HG03378 (cell line): ENCODE results near the gene MSH4.
"Not testable (repeated sequence)": the region's sequence is repeated elsewhere in the genome, so short reads cannot be mapped to it uniquely, and the experiment has no call there.

Experiments used
- ATAC-seq: cut with Tn5 transposase; IDR thresholded peaks from one replicate; pipeline ENCODE4 v1.9.1; 2021; ENCODE audit warnings: mild to moderate bottlenecking, moderate library complexity; ENCODE audit not compliant: unreplicated experiment

The MSH4 gene

DNA sequence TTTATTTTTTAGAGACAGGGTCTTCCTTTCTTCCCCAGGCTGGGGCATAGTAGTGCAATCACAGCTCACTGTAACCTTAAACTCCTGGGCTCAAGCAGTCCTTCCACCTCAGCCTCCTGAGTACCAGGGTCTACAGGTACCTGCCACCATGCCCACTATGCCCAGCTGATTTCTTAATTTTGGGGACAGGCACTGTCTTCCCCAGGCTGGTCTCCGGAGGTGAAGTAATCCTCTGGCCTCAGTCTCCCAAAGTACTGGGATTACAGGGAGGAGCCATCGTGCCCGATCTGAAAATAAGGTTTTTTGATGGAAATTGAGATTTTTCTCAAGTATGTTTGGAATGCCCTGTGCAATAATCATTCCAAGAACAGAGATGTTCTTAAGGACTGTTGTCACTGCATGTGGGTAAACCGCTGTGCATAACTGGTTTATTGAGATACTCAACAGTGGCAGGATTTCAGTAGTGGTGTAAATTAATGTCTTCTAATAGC lies 934 bp upstream of the MSH4 start:
- ATAC-seq = peak; percentile 1

DNA sequence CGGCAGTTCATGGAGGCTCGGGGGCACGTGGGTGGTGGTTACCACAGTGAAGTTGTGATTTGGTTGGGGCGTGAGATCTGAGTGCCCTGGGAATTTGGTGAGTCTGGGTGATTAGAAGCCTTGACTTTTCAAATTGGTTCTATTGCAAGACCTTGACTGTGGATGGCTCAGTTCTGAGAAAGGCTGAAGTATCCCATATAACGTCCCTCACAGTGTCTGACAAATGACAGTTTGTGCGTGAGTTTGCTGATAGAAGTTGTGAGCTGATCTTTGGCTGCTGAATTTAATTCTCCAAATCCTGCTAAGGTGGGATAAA lies 549 bp downstream of the MSH4 start:
- peak; percentile 14 for ATAC-seq

DNA sequence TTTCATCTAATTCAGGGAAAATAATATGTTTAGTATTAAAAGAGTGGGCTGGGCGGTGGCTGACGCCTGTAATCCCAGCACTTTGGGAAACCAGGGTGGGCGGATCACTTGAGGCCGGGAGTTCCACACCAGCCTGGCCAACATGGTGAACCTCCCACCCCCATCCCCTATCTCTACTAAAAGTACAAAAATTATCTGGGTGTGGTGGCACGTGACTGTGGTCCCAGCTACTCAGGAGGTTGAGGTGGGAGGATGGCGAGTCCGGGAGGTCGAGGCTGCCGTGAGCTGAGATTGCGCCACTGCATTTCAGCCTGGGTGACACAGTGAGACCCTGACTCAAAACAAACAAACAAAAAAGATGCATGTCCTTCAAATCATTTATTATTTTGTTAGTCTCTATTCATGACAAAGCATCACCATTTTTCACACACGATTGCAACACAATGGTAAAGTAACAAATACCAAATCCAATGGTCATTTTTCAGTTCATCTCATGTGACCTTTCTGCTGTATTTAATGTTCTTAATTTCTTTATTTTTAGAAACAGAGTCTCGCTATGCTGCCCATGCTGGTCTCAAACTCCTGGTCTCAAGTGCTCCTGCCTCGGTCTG lies 1.0 kb downstream of the MSH4 start:
- no peak for ATAC-seq

DNA sequence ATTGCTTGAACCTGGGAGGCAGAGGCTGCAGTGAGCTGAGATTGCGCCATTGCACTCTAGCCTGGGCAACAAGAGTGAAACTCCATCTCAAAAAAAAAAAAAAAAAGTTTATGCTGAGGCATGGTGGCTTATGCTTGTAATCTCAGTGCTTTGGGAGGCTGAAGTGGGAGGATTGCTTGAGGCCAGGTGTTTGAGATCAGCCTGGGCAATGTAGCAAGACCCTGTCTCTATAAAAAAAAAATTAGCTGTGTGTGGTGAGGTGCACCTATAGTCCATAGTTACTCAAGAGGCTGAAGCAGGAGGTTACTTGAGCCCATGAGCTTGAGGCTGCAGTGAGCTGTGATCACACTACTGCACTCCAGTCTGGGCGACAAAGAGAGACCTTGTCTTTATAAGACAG lies 4.8 kb downstream of the MSH4 start:
- ATAC-seq = not testable (repeated sequence)

DNA sequence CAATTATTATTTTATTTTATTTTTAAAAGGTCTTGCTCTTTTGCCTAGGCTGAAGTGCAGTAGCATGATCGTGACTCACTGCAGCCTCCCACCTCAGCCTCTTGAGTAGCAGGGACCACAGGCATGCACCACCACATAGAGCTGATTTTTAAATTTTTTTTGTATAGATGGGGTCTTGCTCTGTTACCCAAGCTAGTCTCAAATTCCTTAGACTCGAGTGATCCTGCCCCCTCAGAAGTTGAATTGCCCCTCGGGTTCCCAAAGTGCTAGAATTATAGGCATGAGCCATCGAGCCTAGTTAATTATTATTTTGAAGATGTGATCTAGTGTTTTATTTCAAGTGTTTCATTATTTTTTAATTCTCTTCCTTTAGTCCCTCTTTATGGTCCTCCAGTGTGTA lies 12.2 kb downstream of the MSH4 start:
- no peak for ATAC-seq

DNA sequence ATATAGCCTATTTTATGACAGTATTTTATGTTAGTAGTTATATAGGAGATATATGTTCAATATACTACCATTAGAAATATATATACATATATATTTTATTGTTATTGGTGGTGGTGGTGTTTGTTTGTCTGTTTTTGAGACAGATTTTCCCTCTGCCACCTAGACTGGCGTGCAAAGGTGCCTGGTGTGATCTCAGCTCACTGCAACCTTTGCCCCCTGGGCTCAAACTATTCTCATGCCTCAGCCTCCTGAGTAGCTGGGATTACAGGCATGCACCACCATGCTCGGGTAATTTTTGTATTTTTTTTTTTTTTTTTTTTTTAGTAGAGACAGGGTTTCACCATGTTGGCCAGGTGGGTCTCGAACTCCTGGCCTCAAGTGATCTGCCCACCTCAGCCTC lies 13.4 kb downstream of the MSH4 start:
- not testable (repeated sequence) for ATAC-seq

DNA sequence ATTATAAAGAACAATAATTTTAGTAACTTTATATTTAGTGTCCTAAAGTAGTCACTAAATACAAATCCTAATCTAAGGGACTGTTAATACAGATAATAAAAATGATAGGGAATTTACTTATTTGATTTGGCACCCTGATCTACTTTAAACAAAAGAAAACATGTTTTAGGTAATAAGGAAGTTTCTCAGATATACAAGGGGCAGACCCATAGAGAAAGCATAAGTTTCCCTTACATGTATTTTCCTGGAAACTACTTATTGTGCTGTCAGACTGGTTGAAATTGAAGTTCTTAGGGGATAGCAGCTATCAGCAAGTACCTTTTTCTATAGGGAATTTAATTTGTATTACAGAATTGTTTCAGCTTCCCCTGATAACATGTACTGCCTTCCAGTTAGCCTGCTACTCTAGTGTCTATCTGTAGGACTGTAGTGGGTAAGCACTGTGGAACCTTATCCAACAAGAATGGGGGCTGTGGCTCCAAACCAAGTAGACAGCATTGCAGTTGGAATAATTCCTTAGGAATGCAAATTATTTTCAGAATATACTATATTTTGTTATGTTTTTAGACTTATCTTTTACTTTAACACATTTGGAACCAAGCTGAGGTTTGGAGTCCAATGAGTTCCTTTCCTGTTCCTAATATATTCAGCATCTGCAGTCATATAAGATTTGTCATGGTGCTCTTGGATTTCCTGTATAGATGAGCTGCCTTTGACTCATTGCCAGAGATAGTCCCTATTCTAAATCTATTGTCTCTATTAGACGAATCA lies 14.7 kb downstream of the MSH4 start:
- ATAC-seq = no peak

DNA sequence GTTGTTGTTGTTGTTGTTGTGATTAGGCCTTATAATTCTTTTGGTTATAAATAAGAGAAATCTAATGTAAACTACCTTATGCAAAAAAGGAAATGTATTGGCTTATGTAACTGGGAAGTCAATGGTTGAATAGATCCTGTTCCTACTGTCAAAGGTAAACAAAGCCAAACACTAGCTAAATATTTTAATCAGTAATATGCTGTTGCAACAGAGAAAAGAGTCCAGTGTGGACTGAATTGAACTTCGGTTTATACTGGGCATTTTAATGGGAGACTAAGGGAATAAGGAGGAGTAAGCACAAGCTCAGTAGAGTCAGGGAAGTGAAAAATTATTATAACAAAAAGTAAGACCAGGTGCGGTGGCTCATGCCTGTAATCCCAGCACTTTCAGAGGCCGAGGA lies 15.4 kb downstream of the MSH4 start:
- ATAC-seq = no peak

DNA sequence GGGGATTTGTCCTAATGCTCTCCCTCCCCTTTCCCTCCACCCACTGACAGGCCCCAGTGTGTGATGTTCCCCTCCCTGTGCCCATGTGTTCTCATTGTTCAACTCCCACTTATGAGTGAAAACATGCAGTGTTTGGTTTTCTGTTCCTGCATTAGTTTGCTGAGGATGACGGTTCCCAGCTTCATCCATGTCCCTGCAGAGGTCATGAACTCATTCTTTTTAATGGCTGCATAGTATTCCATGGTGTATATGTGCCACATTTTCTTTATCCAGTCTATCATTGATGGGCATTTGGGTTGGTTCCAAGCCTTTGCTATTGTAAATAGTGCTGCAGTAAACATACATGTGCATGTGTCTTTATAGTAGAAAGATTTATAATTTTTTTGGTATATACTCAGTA lies 26.9 kb downstream of the MSH4 start:
- ATAC-seq = not testable (repeated sequence)

DNA sequence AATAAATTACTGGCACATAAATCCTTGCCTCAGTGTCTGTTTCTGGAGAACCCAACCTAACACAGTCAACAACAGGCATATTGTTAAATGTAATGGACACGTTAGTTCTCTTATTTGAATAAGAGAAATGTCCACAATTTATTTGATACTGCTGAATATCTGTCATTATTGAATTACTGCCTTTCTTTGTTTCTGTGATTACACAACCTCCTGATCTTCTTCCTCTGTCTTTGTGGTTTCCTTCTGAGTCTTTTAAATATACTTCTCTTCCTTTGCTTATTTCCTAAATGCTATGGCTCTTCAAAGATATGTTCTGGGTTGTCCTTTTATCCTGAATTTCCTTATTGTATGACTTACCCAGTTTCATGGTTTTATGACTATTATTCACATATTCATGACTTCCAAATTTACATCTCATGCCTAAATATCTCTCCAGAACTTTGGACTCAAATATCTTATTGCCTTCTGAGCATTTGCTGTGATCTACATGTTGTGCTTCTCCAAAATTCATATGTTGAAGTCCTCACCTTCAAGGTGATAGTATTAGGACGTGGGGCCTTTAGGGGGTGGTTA lies 39.9 kb downstream of the MSH4 start:
- no peak for ATAC-seq

DNA sequence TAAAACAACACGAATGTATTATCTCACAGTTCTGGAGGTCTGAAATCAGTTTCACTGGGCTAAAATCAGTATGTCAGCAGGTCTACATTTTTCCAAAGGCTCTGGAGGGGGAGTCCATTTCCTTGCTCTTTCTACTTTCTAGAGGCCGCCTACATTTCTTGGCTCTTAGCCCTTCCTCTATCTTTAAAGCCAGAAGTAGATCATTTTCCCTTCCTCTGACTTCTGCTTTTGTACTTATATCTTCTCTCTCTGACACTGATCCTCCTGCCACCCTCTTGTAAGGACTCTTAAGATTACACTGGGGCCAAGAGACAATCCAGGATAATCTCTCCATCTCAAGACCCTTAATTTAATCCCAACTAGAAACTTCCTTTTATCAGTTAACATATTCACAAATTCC lies 41.4 kb downstream of the MSH4 start:
- no peak for ATAC-seq

DNA sequence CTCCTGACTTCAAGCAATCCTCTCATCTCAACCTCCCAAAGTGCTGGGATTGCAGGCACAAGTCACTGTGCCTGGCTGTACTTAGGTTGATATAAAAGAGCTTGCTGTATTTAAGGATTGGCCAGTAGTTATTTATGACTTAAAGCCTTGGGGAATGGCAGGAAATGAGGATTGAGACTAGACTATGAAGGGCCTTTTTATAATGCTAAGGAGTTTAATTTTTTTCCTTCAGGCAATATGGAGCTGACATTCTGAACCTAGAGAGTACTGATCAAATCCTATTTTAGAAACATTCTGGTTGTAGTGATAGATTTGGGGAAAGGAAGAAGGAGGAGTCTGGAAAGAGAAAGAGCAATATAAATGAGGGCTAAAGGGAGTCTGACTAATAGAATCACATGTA lies 44.7 kb downstream of the MSH4 start:
- no peak for ATAC-seq

DNA sequence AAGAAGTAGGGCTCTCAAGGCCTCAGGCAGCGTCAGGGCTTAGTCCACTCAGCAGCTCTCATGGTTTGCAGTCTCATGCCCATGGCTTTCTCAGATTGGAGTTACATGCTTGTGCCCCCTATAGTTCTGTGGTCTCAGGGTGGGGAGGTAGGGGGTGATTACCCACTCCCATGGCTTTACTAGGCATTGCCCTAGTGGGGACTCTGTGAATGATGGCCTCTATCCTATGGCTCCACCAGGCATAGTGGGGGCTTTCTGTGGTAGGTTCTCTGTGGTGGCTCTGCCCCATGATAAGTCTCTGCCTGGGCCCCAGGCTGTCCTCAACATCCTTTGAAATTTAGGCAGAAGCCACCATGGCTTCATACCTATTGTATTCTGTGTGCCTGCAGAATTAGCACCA lies 48.9 kb downstream of the MSH4 start:
- no peak for ATAC-seq

DNA sequence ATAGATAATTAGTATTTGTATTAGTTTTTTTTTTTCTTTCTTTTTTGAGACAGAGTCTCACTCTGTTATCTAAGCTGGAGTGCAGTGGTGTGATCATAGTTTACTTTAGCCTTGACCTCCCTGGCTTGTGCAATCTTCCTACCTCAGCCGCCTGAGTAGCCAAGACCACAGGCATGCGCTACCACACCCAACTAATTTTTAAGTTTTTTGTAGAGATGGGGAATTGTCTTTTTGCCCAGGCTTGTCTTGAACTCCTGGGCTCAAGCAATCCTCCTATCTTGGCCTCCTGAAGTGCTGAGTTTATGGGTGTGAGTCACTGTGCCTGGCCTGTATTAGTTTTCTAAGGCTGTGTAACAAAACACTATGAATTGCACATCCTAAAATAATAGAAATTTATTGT lies 58.3 kb downstream of the MSH4 start:
- no peak for ATAC-seq

DNA sequence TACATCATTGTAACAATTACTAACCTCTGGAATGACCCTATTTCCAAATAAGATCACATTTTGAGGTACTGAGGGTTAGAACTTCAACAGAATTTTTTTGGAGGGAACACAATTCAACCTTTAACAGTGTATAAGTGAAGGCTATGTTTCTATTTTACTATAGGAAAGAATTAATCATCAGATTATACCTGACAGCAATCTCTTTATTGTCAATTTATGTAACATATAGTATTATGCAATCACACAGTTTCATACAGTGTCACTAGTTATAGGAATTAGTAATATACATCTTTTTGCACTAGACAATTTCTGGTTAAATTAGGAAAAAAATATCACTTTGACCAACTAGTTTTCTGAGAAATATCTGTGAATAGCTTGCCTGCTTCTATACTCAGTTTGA lies 59.1 kb downstream of the MSH4 start:
- no peak for ATAC-seq

DNA sequence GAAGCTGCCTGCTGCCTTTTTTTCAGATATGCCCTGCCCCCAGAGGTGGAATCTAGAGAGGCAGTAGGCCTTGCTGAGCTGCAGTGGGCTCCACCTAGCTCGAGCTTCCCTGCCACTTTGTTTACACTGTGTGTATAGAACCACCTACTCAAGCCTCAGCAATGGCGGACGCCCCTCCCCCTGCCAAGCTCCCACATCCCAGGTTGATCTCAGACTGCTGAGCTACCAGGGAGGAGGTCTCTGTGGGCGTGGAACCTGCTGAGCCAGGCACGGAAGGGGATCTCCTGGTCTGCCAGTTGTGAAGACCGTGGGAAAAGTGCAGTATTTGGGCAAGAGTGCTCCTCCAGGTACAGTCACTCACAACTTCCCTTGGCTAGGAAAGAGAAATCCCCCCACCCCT lies 65.1 kb downstream of the MSH4 start:
- ATAC-seq = no peak

DNA sequence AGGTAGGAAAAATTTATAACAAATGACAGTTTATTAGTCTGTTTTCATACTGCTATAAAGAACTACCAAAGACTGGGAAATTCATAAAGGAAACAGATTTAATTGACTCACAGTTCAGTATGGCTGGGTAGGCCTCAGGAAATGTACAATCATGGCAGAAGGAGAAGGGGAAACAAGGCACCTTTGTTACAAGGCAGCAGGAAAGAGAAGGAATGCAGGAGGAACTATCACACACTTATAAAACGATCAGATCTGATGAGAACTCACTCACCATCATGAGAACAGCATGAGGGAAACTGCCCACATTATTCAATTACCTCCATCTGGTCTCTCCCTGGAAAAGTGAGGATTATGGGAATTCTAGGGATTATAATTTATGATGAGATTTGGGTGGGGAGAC lies 74.3 kb downstream of the MSH4 start:
- ATAC-seq = no peak

DNA sequence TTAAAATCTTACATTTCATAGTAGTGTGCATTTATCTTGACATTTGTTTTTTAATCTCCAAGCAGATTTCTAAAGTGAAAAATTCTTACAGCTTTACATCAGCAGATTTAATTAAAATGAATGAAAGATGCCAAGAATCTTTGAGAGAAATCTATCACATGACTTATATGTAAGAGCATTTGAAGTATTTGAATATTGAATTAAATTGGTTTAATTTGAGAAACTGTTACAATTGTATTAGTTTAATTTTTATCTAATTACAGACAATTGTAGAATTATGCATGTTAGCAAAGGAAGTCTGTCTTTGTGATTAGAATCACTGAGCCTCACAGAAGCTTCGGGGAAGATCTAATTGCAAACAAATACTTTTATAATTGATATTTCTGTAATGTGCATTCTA lies 83.3 kb downstream of the MSH4 start:
- no peak for ATAC-seq

DNA sequence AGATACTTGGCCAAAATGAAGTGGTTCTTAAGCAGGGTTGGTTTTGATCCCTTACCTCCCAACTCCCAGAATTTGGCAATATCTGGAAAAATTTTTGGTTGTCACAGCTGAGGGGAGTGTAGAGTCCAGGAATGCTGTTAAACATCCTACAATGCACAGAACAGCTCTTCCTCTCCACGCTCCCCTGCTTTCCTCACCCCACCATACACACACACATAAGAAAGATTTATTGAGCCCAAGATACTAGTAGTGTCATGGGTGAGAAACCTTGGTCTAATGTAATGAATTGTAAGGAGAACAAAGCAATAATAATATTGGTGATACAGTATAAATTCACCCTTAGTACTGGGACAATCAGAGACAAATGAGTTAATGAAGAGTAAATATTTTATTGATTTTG lies 87.8 kb downstream of the MSH4 start:
- no peak for ATAC-seq

DNA sequence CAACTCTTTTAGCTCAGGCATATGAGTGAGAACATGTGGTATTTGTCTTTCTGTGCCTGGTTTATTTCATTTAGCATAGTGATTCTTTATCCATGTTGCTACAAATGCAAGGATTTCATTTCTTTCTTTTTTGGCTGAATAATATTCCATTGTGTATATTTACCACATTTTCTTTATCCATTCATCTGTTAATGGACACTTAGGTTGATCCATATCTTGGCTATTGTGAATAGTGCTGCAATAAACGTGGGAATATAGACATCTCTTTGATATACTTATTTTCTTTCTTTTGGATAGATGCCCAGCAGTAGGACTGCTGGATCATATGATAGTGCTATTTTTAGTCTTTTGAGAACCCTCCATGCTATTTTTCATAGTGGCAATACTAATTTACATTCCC lies 104.7 kb downstream of the MSH4 start:
- ATAC-seq = no peak

DNA sequence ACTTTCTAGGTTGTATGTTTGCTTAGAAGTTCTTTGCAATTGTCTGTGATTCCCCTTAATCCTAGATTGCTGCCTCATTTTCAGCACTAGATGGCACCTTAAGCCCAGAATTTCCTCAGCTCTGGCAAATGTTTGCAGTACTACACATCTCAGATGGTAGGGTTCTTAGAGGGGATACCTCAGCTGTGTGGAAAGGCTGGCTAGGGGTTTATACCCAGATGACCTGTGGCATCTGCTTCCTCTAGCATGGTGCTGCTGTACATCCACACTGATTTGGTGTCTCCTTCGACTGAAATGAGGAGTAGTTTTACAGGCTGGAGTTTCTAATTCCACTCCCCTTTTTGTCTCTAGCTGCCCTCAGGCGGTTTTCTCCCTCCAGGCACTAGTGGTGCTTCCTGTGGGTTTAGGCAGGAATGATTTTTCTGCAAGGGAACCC lies 112.1 kb downstream of the MSH4 start:
- ATAC-seq = peak; percentile 78

DNA sequence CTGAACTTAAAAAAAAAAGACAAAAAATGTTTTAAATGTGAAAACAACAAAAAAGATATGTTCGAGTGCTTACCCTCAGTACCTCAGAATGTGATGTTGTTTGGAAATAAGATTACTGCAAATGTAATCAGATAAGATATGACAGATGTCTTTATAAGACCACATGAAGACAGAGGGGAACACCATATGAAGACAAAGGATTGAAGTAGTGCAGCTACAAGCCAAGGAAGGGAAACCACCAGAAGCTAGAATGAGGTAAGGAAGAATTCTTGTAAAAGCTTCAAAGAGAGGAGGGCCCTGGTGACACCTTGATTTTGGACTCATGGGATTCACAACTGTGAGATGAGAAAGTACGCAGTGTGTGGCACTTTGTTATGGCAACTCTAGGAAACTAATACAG lies 120.2 kb downstream of the MSH4 start:
- no peak for ATAC-seq
